Stimulated activated CD8-positive, alpha-beta memory T cell treated with anti-CD3 and anti-CD28 coated beads, Interleukin-12 subunit alpha, Interleukin-12 subunit beta, amount 100 ng/mL, for 4 hours (primary cell): ENCODE results near the gene DNAH17.

Experiments
- DNase-seq: peaks from one replicate; pipeline ENCODE4 v3.0.0-alpha.2; 2020; ENCODE audit warnings: low read depth

The DNAH17 gene

DNA sequence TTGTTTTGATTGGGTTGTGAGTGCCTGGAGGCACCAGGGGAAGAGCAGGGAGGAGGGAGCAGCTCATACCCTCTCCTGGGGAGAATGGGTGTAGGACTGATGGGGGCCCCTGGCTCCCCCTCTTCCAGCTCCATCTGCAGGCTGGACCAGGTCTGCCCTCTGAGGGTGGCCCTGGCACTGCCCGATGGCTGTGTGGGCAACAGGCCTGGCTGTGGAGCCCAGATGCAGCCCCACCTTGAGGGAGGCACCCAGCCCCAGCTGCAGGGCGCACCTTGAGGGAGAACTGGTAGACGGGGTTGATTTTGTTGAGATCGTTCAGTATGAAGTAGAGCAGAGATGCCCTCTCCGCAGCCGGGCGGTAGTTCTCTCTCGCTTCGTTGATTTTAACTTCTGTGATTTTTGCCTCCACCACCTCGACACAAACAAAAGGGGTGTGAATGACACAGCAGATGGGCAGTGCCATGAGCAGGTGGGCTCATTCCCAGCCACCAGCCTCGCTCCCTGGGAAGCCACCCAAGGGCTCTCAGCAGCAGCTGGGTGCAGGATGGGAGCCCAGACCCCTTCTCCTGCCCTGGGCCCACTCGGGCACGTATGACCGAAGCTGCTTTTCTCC, 127.1 kb downstream of the DNAH17 start:
- no peak for DNase-seq

DNA sequence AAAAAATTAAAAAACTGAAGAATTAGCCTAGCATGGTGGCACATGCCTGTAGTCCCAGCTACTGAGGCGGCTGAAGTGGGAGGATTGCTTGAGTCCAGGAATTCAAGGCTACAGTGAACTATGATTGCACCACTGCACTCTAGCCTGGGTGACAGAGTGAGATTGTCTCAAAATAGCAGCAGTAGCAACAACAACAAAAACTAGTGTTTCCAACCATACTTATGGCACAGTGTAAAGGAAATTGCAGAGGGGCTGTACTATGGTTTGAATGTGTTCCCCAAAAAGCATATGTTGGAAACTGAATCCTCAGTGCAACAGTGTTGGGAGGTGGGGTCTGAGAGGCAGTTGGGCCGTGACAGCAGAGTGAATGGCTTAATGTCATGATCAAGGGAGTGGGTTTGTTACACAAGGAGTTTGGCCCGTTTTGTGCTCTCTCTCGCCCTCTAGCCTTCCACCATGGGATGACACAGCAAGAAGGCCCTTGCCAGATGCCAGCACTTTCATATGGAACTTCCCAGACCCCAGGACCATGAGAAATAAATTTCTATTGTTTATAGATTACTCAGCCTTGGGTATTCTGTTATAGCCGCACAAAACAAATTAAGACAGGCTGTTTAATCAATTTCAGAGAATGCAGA, 128.7 kb downstream of the DNAH17 start:
- DNase-seq, result no peak

DNA sequence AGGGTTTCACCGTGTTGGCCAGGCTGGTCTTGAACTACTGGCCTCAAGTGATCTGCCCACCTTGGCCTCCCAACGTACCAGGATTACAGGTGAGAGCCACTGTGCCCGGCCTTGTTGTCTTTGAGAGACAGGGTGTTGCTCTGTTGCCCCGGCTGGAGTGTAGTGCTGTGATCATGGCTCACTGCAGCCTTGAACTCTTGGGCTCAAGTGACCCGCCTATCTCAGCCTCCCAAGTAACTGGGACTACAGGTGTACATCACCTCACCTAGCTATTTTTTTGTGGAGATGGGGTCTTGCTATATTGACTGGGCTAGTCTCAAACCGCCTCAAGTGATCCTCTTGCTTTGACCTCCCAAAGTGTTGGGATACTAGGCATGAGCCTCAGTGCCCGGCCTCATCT, 130.4 kb downstream of the DNAH17 start:
- no peak for DNase-seq

DNA sequence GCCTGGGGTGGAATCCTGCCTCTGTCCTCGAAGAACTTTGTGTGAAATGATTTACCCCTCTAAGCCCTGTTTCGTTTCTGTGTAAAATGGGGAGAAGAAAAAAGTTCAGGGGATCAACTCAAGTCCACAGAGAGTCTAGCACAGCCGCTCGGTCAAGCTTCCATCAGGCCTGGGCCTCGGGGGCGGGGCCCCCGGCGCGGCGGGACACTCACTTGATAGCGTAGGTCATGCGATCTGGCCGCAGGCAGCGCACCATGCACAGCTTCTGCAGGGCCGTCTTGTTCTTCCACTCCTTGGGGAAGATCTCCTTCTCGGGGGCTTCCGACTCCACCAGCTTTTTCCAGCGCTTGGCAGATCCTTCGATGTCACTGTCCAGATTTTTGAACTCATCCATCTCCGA, 132.8 kb downstream of the DNAH17 start:
- no peak for DNase-seq

DNA sequence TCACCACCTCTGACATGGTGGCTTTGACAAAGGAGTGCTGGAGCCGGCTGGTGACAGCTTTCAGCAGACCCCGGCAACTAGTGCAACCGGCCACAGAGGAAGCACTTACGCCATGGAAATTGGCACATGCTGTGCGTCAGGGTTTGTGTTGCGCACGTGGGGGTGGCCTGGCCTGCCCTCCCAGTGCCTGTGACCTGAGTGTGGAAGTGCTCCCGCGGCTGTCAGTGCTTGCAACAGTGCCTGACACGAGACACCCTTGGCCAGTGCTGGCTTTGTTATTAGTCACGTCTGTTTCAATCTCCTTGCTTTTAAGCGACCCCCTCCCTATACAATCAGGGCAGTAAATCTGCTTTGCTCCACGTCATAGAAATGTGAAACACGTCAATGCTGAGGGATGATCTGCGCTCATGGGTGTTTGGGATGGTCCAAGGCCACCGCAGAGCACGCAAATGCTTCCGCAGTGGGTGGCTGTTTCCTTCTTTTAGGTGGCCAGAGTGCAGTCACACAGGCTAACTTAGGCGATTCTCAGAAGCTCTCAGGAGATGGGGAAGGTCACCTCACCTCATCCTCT, 134.5 kb downstream of the DNAH17 start:
- DNase-seq, result peak; percentile 9

DNA sequence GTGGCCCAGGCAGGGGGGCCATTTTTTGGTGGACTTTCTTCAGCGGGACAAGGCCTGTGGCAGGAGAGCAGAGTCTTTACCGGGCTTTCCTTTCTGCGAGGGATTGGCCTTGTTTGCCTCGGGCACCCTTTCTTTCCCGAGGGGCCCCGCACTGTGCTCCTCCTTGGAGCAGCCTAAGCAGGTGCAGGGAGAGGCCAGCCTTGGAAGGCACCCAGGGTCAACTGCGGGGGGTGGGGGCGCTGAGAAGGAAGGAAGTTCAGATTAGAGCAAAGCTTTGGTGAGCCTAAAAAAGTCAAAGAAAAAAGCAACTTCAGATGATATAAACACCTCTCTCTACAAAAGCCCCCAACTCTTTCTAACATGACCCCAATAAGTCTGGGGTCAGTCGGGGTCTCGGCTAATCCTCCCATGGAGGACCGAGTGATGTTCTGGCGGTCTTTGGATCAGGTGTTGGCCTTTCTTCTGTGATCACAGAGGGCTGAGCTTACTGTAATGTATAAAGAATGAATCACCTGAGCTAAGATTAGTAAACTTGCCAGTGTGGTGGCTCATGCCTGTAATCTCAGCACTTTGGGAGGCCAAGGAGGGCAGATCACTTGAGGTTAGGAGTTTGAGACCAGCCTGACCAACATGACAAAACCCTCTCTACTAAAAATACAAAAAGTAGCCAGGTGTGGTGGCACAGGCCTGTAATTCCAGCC, 135.8 kb downstream of the DNAH17 start:
- no peak for DNase-seq

DNA sequence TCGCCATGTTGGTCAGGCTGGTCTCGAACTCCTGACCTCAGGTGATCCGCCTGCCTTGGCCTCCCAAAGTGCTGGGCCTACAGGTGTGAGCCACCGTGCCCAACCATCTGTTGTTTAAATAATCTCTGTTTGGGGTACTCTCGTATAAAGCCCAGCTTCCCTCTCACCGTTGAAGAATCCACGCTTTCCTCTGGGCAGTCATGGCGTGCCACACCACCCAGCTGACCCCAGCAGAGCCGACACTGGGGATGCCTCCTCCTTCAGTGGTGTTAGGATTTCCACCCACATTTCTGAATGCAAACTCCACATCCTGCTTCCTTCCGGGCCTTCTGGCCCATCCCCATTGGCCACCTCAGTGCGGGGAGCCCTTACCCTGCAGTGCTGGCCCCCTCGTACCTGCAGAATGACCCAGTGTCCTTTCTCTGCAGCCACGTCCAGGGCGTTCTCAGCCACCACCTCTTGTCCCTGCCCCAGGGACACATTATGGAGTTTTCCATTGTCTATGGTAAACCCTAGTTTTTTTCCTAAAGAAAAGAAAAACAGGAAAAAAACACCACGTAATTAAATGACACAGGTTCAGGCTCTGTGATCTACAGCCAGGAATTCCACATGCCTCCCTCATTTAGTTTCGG, 138.4 kb downstream of the DNAH17 start:
- DNase-seq, result no peak

DNA sequence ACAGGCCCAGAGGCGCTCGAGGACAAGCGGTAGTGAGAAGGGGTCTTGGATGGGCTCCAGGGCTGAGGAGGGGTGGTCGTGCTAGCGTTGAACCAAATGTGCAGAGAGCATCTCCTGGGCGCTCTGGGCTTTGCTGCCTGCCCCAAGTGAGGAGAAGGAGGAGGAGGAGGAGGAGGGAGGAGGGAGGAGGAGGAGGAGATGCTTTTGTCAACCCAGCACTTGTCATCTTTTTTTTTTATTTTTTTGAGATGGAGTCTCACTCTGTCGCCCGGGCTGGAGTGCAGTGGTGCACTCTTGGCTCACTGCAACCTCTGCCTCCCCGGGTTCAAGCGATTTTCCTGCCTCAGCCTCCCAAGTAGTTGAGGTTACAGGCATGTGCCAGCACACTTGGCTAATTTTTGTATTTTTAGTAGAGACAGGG, 138.9 kb downstream of the DNAH17 start:
- DNase-seq, result no peak

DNA sequence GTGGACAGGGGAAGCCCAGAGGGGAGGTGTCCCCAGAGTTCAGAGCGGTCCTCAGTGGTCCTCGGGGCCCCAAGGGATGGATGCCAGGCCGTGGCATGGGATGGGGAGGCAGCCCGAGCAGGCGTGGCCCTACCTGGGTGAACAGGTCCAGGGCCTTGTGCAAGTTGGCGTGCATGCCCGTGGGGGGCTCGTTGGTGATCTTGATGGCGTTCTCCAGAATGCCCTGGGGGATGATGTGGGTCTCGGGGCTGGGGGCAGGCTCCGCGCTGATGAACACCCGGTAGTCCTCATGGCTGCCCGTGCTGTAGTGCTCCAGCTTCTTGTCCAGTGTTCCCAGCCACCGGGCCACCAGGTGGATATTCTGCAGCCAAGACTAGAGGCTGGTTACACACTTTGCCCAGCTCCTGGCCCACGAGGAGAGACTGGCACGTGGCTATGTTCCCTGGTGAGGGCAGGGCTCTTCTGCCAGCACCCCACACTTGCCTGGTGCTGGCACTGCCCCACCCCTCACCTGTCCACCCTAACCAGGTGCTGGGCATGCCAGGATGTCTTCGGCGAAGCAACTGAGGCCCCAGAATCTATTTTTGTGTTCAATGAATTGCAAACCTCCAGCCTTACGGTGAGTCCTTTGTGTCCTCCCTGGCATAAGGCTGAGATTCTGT, 139.6 kb downstream of the DNAH17 start:
- DNase-seq, result no peak

DNA sequence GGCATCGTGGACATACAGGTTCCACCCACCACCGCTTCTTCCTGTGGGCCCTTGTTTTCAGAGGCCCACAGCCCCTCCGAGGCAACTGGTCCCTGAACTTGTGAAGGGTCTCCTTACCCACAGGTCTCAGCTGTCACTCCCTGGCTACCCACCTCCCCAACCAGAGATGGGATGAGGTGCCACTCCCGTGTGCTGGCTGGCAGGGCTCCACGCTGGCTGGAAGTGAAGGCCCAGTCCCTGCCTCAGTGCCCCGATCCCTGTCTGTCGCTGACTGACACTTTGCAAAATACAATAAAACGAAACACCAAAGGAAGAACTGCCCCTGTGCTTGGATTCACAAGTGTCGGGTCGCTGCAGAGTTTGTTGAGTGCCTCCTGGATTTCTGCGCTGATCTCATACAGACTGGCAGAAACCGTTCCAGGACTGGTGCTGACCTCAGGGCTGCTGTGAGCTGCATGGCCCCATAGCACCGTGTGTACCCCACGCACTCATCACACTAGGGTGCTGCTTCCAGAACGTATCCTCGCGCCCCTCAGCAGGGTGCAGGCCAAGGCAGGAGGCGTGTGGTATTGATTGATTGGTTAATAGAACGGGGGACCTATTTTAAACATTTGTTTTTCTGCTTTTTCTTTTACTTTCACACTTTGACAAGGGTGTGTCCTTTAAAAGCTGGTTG, 141.7 kb downstream of the DNAH17 start:
- no peak for DNase-seq

DNA sequence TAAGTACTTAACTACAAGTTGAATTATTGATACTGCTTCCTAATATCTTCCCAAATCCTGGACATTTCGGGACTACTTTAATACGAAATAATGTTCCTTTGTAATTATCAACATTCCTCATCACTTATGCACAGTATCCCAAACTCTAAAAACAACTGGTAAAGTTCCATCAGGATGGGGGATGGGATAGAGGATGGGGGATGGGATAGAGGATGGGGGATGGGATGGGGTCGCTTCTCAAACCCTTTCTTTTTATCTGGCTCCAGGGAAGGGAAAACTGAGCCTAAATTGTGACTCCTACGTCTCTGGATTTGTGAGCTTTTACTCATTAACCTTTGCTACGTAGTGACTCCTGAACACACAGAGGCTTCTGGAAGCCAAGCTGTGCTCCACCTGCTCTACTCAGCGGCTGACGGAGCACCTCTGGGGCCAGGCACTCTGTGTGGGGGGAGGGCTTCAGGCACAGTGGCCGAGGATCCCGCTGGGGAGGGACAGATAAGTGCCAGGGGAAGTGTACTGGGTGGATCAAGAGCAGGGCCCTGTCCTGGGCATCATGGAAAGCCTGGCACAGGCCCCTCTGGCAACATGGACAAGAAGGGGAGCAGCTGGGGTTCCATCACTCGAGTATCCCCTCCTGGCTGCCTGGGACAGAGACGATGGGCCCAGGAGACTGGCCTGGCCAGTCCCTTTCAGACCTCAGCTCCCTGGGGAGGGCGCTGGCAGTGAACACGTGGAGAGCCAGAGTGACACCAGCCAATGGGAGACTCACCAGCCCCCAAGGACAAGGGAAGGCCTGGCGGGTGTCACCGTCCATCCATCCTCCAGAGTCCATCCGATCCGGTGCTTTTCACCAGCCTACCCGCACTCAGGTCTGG, 142.5 kb downstream of the DNAH17 start:
- no peak for DNase-seq

DNA sequence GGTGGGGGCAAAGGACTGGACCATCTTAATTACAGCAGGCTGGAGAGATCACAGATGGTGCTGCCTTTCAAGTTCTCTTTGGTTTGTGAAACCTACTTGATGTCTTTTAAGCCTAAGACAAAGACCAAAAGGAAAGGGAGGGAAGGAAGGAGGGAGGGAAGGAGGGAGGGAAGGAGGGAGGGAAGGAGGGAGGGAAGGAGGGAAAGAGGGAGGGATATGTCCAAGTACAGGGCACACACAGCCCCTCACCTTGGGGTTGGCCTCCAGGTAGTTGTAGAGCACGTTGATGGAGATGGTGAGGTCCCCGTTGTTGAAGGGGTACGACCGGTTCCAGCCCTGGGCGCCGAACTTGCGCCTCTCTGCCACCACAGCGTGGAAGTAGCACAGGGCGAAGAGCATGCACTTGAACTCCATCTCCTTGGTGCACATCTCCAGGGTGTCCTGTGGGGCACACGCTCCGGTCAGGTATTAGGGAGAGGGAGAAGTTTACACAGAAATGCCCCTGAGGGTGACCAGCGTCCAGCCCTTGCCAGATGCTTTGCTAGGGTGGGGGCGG, 143.3 kb downstream of the DNAH17 start:
- DNase-seq, result no peak

DNA sequence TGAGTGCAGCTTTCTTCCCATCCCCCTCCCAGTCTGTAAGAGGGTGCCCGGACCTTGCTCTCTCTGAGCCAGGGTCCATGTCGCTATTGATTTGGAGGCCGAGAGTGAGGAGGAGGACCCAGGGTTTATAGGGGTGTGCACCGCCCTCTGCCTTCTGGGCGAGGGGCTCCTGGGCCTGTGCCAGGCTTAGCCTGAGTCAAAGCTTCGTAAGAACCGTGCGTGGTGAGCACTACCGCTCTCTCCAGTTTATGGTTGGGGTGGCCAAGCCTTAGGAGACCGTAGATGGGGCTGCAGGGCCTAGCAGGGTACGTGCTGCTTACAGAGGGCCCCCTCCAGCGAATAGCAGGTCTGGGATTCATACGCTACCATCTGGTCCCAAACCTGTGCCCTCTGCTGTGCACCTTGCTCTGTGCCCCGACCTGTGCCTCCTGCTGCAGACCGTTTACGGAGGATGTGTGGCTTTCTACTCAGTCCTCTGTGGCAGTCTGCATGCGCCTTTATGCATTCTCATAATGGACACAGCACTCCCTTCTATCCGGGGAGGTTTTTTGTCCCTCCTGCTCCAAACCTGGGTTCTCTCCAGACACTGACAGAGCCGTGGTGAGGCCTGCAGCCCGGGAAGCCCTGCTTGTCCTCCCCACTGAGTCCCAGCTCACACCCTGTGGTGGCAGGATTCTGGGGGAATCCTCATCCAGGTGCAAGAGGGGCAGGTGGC, 144.0 kb downstream of the DNAH17 start:
- DNase-seq, result no peak

DNA sequence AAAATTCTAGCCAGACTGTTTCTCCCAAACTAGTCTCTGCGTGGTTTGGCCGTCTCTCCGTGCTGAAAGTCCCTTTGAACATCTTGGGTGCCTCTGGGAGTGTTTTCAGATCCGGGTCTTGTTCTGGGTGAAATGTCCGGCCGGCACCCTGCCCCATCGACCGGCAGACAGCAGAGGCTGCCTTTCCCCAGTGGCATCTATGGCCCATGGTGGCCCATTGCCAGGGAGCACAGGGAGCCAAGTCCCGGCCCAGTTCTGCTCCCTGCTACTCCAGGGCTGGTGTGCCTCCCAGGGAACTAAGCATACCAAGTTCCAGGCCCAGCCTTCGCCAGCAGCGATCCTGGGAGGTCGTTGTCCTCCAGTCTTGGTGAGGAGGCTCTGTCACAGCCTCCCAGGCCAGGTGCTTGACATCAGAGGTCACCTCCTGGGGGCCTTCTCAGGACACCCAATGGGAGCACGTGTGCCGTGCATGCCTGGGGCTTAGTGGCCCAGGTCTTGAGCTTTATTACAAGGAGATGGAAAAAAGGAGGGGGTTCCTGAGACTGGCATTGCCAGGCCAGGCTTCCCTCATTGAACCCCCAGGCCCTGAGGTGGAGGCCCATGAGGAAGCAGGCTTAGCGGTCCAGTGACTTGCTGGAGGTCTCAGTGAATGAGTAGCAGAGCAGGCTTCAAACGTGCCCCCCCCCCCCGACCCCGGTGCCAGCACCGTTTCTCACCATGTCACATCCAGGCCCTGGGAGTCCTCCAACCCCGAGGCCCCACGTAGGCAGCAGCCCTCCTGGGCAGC, 144.8 kb downstream of the DNAH17 start:
- DNase-seq, result no peak

DNA sequence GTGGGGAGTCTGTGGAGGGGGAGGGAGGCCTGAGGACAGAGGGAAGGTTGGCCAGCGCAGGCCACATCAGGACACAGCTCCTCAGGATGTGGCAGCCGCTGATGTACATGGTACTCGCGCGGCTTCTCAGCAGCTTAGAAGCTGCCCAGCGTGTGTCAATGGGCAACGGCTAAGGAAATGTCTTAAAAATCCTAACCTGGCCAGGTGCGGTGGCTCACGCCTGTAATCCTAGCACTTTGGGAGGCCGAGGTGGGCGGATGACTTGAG, 145.6 kb downstream of the DNAH17 start:
- DNase-seq, result no peak

DNA sequence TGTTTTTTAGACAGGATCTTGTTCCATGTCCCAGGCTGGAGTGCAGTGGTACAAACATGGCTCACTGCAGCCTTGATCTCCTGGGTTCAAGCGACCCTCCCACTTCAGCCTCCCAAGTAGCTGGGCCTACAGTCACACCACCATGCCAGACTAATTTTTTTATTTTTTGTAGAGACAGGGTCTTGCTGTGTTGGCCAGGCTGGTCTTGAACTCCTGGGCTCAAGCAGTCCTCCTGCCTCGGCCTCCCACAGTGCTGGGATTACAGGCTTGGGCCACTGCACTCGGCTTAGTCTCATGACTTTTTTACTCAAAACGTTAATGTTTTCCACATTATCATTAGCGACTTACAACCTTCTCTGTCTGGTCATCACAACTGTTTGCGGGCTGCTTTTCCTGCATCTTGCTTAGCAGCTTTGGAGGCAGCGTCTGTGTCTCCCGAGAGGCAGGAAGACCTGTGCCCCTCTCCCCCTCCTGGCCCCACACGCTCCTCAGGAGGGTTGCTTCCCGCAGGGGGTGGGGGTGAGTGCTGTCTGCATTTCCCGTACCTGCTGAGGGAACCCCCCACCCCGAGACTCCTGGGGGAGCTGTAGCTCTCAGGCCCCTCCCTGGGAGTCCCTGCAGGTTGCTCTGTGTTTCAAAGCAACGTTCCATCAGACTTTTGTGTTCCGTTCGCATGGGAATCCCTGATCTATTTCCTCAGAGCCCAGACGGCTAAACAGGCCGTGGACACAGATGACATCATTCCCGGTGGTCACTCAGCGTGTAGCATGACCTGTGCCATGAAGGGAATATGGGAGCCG, 146.1 kb downstream of the DNAH17 start:
- DNase-seq, result no peak

DNA sequence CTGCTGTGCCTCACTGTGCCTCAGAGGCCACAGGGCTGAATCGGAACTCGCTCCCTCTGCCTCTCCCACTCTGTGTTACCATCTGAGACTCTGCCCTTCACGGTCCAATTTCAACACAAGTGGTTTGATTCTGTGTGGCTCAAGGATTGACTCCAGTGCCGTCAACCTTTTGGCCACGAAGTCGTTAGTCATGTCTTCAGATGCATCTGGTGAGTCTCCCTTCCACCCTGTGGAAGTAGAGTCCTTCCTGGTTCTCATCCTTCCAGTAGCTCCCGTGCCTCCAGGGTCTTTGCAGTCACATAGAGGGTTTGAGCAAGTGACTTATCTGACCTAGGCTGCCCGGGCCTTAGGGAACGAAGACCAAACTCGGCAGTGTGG, 147.6 kb downstream of the DNAH17 start:
- DNase-seq, result no peak
